DOHH2 (cell line): Measurements from ENCODE around the gene NBEA.

Experiments used
- EZH2phosphoT487 ChIP-seq: fragments of 200-600 bp; sonication (generic); IDR thresholded peaks from 2 replicates; pipeline ENCODE4 v1.6.1; 2017; ENCODE audit warnings: borderline replicate concordance, mild to moderate bottlenecking, antibody characterized with exemption, low read length, moderate library complexity, mixed read lengths
- TF ChIP-seq, protein P1 (sequence below): fragments of 200-600 bp; sonication (generic); IDR thresholded peaks from one replicate; pipeline ENCODE4 v1.5.1; 2014; ENCODE audit warnings: antibody characterized with exemption, mild to moderate bottlenecking, low read depth, low read length; ENCODE audit not compliant: poor library complexity, severe bottlenecking

- TF ChIP-seq, protein P1, sequence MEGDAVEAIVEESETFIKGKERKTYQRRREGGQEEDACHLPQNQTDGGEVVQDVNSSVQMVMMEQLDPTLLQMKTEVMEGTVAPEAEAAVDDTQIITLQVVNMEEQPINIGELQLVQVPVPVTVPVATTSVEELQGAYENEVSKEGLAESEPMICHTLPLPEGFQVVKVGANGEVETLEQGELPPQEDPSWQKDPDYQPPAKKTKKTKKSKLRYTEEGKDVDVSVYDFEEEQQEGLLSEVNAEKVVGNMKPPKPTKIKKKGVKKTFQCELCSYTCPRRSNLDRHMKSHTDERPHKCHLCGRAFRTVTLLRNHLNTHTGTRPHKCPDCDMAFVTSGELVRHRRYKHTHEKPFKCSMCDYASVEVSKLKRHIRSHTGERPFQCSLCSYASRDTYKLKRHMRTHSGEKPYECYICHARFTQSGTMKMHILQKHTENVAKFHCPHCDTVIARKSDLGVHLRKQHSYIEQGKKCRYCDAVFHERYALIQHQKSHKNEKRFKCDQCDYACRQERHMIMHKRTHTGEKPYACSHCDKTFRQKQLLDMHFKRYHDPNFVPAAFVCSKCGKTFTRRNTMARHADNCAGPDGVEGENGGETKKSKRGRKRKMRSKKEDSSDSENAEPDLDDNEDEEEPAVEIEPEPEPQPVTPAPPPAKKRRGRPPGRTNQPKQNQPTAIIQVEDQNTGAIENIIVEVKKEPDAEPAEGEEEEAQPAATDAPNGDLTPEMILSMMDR: no peak
- TF ChIP-seq EZH2phosphoT487: no peak
Observed at GRCh38 chr13:35712907-35713761, 771.1 kb downstream of the NBEA start.
